ENCODE results near the gene GTF2H2C.
"Not testable (repeated sequence)": the region's sequence is repeated elsewhere in the genome, so short reads cannot be mapped to it uniquely, and the experiment has no call there.

GRCh38 chr5:69541347-69541746, 18.6 kb upstream of the GTF2H2C start:
- TF ChIP-seq CTCF (IDR thresholded peaks at IDR 0.05; ENCODE audit: low read depth, low read length); EZH2phosphoT487 (IDR thresholded peaks at IDR 0.05; ENCODE audit: low read depth): not testable (repeated sequence)

Measured in OCI-LY3 (cell line).